Measurements from ENCODE around the gene SPATA31E1.

GRCh38 chr9:87857141-87857947 lies 25.3 kb upstream of the SPATA31E1 start:
- TF ChIP-seq EZH2 (IDR thresholded peaks at IDR 0.05; ENCODE audit: borderline replicate concordance, low read length) (no peak), CTCF (conservative IDR thresholded peaks at IDR 0.05 in 1 of 2, IDR thresholded peaks at IDR 0.05 in 1 of 2; ENCODE audit: extremely low read depth in 1 of 2, insufficient read depth in 1 of 2, low read depth in 1 of 2, low read length in 2 of 2) (no peak)

Measured in mammary epithelial cell (primary cell).